Measurements from ENCODE around the gene NR1D1. TPM values are rescaled to one million over a fixed set of nuclear protein-coding genes. Genes with fewer than 3 reads are reported as not detected.

NR1D1 gene
- total RNA-seq, 6 donors from 2014 or later, result 3.8 to 24.7 (median 15.8) TPM

DNA sequence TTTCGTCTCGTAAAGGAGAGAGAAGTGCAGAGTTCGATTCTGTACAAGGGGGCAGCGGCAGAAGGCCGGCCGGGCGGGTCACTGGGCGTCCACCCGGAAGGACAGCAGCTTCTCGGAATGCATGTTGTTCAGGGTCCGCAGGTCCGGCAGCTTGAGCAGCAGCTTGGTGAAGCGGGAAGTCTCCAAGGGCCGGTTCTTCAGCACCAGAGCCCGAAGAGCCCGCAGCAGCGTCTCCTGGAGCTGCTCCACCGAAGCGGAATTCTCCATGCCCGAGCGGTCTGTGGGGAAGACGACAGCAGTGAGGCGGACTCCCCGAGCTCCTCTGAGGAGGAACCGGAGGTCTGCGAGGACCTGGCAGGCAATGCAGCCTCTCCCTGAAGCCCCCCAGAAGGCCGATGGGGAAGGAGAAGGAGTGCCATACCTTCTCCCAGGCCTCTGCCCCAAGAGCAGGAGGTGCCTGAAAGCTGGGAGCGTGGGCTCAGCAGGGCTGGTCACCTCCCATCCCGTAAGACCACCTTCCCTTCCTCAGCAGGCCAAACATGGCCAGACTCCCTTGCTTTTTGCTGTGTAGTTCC is 7.3 kb downstream of the NR1D1 start:
- TF ChIP-seq, protein P1, sequence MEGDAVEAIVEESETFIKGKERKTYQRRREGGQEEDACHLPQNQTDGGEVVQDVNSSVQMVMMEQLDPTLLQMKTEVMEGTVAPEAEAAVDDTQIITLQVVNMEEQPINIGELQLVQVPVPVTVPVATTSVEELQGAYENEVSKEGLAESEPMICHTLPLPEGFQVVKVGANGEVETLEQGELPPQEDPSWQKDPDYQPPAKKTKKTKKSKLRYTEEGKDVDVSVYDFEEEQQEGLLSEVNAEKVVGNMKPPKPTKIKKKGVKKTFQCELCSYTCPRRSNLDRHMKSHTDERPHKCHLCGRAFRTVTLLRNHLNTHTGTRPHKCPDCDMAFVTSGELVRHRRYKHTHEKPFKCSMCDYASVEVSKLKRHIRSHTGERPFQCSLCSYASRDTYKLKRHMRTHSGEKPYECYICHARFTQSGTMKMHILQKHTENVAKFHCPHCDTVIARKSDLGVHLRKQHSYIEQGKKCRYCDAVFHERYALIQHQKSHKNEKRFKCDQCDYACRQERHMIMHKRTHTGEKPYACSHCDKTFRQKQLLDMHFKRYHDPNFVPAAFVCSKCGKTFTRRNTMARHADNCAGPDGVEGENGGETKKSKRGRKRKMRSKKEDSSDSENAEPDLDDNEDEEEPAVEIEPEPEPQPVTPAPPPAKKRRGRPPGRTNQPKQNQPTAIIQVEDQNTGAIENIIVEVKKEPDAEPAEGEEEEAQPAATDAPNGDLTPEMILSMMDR (IDR thresholded peaks at IDR 0.05), result no peak
- TF ChIP-seq POLR2A (IDR thresholded peaks at IDR 0.05), result no peak
- no peak for TF ChIP-seq EP300 (IDR thresholded peaks at IDR 0.05)
- no peak for TF ChIP-seq POLR2AphosphoS5 (IDR thresholded peaks at IDR 0.05)
- WGBS, 2 donors, result 88 to 91% methylated on average over 26 to 29 of the region's 29 CpGs
- ATAC-seq (ENCODE audit: low FRiP score in 2 of 2) (no peak), DNase-seq (peak in 1 of 2 donors; percentile 81)
- H3K27ac ChIP-seq, result peak overlapping the region; percentile 28 to 96 (median 76)
- no peak overlapping the region for H3K4me3 ChIP-seq
- peaks cover 33 to 55% (median 49%) of the 10 kb centered on the region in 4 donors for H3K4me1 ChIP-seq
- H3K36me3 ChIP-seq, result peaks cover 23 to 93% (median 70%) of the 10 kb centered on the region in 4 donors
- H3K9me3 ChIP-seq, result no peaks in the 10 kb centered on the region
- no peaks in the 10 kb centered on the region for H3K27me3 ChIP-seq

DNA sequence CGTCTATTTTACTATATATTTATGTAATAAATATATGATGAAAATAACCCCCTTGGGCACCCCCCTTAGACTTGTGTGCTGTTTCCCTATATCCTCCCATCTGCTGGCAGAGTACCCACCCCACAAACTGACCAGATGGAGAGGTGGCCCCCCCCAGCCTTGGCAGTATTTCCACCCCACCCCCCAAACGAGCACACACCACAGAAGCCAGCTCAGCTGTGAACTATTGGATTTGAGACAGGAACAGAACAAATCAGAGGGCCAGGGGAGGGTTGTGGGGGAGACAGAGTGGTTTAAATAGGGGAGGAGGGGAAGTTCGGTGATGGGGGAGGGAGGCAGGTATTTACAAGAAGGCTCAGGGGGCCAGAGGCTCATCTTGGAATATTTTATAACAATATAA is 7.8 kb downstream of the NR1D1 start:
- WGBS, 2 donors, result 44 to 61% methylated on average over 3 of the region's 3 CpGs
- H3K4me1 ChIP-seq, result peaks cover 27 to 50% (median 44%) of the 10 kb centered on the region in 4 donors
- no peaks in the 10 kb centered on the region for H3K27me3 ChIP-seq
- DNase-seq (no peak), ATAC-seq (ENCODE audit: low FRiP score in 2 of 2) (no peak)
- peaks cover 28 to 98% (median 75%) of the 10 kb centered on the region in 4 donors for H3K36me3 ChIP-seq
- H3K9me3 ChIP-seq, result no peaks in the 10 kb centered on the region
- no peak overlapping the region for H3K4me3 ChIP-seq
- no peak for TF ChIP-seq EP300 (IDR thresholded peaks at IDR 0.05)
- TF ChIP-seq, protein P1 (IDR thresholded peaks at IDR 0.05), result no peak
- TF ChIP-seq POLR2A (IDR thresholded peaks at IDR 0.05), result no peak
- no peak for TF ChIP-seq POLR2AphosphoS5 (IDR thresholded peaks at IDR 0.05)
- H3K27ac ChIP-seq, result peak overlapping the region; percentile 60 to 96 (median 78)

DNA sequence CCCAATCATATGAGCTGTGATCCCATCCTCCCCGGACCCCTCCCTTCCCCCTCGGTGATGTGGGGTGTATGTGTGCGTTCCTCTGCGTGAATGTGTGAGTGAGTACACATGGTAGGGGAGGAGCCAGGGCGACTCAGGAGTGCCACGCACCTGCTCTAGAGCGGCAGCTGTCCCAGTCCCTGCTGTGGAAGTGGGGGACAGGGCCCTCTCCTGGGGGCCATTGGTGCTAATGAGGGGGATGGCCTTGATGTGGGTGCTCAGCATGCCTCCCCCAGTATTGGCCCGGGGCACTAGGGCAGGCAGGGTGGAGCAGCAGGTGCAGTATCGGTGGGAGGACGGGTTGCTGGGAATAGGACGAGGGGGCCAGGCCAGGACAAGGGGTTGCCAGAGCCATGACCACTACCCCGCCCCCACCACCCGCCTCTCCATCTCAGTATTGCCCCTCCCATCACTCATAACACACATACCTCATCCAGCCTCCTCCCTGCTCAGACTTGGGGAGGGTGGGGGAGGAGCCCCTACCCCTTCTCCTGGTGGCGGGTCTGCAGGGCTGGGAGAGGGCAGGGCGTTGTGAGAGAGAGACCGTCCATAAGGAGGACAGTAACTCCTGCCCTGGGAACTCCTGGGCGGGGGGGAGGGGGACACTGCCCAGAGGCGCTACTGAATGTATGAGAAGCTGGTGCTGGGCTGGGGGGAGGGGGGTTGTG is 8.5 kb downstream of the NR1D1 start:
- DNase-seq (no peak), ATAC-seq (ENCODE audit: low FRiP score in 2 of 2) (peak in 1 of 2 donors; percentile 10)
- peaks cover 34 to 98% (median 77%) of the 10 kb centered on the region in 4 donors for H3K36me3 ChIP-seq
- TF ChIP-seq POLR2AphosphoS5 (IDR thresholded peaks at IDR 0.05) (peak in 1 of 2 donors; percentile 18), POLR2A (IDR thresholded peaks at IDR 0.05) (no peak)
- 59 to 63% methylated on average over 5 to 18 of the region's 18 CpGs for WGBS, 2 donors
- H3K27ac ChIP-seq, result peak overlapping the region; percentile 60 to 96 (median 78)
- no peak overlapping the region for H3K4me3 ChIP-seq
- H3K4me1 ChIP-seq, result peaks cover 20 to 43% (median 37%) of the 10 kb centered on the region in 4 donors
- no peaks in the 10 kb centered on the region for H3K9me3 ChIP-seq
- no peaks in the 10 kb centered on the region for H3K27me3 ChIP-seq

DNA sequence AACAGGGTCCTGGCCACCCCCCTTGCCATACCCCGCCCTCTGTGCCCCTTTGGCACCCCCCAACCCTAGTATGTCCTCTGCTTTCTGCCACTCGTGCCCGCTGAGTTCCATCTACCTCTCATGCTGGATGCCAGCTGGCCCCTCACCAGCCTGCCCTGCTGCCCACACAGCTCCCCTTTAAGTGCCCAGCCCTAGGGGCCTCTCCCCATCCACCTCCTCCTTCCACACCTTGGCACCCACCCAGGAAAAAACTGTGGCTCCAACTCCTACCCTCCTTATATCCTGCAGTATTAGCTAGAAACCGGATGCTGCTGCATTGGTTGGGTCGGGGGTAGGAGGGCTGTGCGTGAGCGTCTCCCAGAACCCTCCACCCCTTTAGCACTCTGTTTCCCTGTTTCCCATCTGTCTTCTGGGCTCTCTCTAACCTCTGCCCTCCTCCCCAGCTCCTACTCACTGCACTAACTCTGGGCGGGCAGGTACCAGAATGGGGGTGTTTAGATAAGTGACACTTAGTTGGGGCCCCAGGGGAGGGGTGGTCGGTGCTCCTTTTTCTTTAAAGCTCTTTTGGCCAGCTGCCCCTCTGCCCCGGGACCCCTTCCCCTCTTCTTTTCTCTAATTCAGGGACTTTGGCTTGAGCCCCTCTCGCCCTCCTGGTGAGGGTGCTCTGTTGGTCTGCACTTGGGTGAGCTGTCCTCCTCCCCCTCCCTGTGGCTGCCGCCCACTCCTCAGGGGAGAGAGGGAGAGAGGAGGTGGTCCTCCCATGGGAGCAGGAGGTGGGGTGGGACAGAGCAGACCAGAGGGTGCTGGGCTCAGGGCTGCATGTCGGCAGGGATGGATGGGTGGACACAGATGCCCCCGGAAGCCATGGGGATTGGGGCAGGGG is 9.9 kb downstream of the NR1D1 start:
- WGBS, 2 donors, result 59 to 69% methylated on average over 11 of the region's 14 CpGs
- H3K27ac ChIP-seq, result peak overlapping the region; percentile 18 to 91 (median 62)
- H3K27me3 ChIP-seq, result no peaks in the 10 kb centered on the region
- DNase-seq, result no peak
- no peak overlapping the region for H3K4me3 ChIP-seq
- no peak for ATAC-seq (ENCODE audit: low FRiP score in 2 of 2)
- peaks cover 8 to 29% (median 23%) of the 10 kb centered on the region in 4 donors for H3K4me1 ChIP-seq
- peaks cover 37 to 97% (median 75%) of the 10 kb centered on the region in 4 donors for H3K36me3 ChIP-seq
- no peak for TF ChIP-seq EP300 (IDR thresholded peaks at IDR 0.05)
- no peak for TF ChIP-seq POLR2A (IDR thresholded peaks at IDR 0.05)
- TF ChIP-seq, protein P1 (IDR thresholded peaks at IDR 0.05), result no peak
- TF ChIP-seq POLR2AphosphoS5 (IDR thresholded peaks at IDR 0.05), result no peak
- no peaks in the 10 kb centered on the region for H3K9me3 ChIP-seq

All from upper lobe of left lung (tissue), 6 donors.